H1 (cell line): ENCODE results near the gene DPYD. TPM values are rescaled to one million over a fixed set of nuclear protein-coding genes. Genes with fewer than 3 reads are reported as not detected.

Experiments used
- CTCF ChIA-PET: fragments of 300-600 bp; sonication (Branson Sonifier 250); formaldehyde crosslinking; loops from one replicate; lab custom pipeline; 2021; ENCODE audit not compliant: partially characterized antibody; lab: Charles Lee
- POLR2A ChIA-PET: fragments of 300-600 bp; sonication (Branson Sonifier 250); formaldehyde crosslinking; loops from one replicate; lab custom pipeline; 2021; ENCODE audit warnings: inconsistent platforms; ENCODE audit not compliant: partially characterized antibody; lab: Charles Lee
- DNase-seq, 2 experiments: peaks; one replicate each; pipeline versions ENCODE4 v3.0.0 to v3.0.0-alpha.2; 2010 to 2022; ENCODE audit warnings: low spot score in 2 of 2, low read depth in 1 of 2, mixed read lengths in 1 of 2
- FAIRE-seq: peaks from 2 replicates; lab custom pipeline; 2011; peaks lifted over from hg19 to GRCh38; lab: Jason Lieb, UNC
- H2AFZ ChIP-seq: 2 replicates; pipeline ENCODE4 v1.8.1; 2012; ENCODE audit warnings: low read length, inconsistent platforms
- H2AK5ac ChIP-seq: 2 replicates; pipeline ENCODE4 v1.6.1; 2013; ENCODE audit warnings: low read depth, low read length
- H2BK120ac ChIP-seq: replicated peaks from 2 replicates; pipeline ENCODE3; 2013; ENCODE audit warnings: low read depth, low read length, inconsistent platforms
- H2BK12ac ChIP-seq: 2 replicates; pipeline ENCODE4 v1.6.1; 2013; ENCODE audit warnings: low read depth, low read length
- H2BK15ac ChIP-seq: 2 replicates; pipeline ENCODE4 v1.6.1; 2013; ENCODE audit warnings: low read length
- H2BK20ac ChIP-seq: 2 replicates; pipeline ENCODE4 v1.6.1; 2013; ENCODE audit warnings: low read length
- H2BK5ac ChIP-seq: 2 replicates; pipeline ENCODE4 v1.6.1; 2013; ENCODE audit warnings: low read depth, low read length
- H3K14ac ChIP-seq: 2 replicates; pipeline ENCODE4 v1.6.1; 2013; ENCODE audit warnings: inconsistent platforms; ENCODE audit not compliant: insufficient read length
- H3K18ac ChIP-seq: 2 replicates; pipeline ENCODE4 v1.6.1; 2013; ENCODE audit warnings: low read length; ENCODE audit errors: extremely low read depth
- H3K23ac ChIP-seq: 2 replicates; pipeline ENCODE4 v1.6.1; 2013; ENCODE audit warnings: inconsistent platforms; ENCODE audit not compliant: insufficient read length
- H3K23me2 ChIP-seq: 2 replicates; pipeline ENCODE4 v1.6.1; 2013; ENCODE audit warnings: low read depth, low read length
- H3K27ac ChIP-seq: 2 replicates; pipeline ENCODE4 v1.6.1; 2011; ENCODE audit warnings: low read depth, low read length, inconsistent platforms
- H3K27me3 ChIP-seq, 4 experiments: replicated peaks in 1 of 4; 1 replicate in 1 of 4; 2 replicates in 3 of 4; pipeline versions ENCODE4 v1.6.1 to v1.8.1; 2011 to 2013; ENCODE audit warnings: low read length in 3 of 4, mild to moderate bottlenecking in 3 of 4, inconsistent platforms in 2 of 4, mixed read lengths in 2 of 4, moderate library complexity in 1 of 4; ENCODE audit not compliant: control insufficient read depth in 3 of 4, insufficient read depth in 3 of 4; ENCODE audit errors: extremely low read depth in 1 of 4
- H3K36me3 ChIP-seq, 4 experiments: 2 replicates each; pipeline versions ENCODE4 v1.6.1 to v1.8.1; 2011 to 2013; ENCODE audit warnings: mild to moderate bottlenecking in 4 of 4, low read length in 3 of 4, moderate library complexity in 2 of 4, control low read depth in 1 of 4, inconsistent platforms in 1 of 4; ENCODE audit not compliant: insufficient read depth in 4 of 4, control insufficient read depth in 2 of 4
- H3K4ac ChIP-seq: replicated peaks from 2 replicates; pipeline ENCODE3; 2013; ENCODE audit warnings: low read length, low read depth, mixed read lengths, inconsistent platforms; ENCODE audit not compliant: insufficient read length
- H3K4me1 ChIP-seq, 4 experiments: replicated peaks in 1 of 4; 1 replicate in 1 of 4; 2 replicates in 3 of 4; pipeline versions ENCODE4 v1.6.1 to v1.8.1; 2011 to 2013; ENCODE audit warnings: low read length in 3 of 4, inconsistent platforms in 2 of 4, mixed read lengths in 1 of 4; ENCODE audit not compliant: insufficient read depth in 4 of 4, control insufficient read depth in 3 of 4
- H3K4me2 ChIP-seq, 2 experiments: 2 replicates each; pipeline versions ENCODE4 v1.6.1 to v1.8.1; 2011 to 2013; ENCODE audit warnings: low read depth in 2 of 2, low read length in 2 of 2, control low read depth in 1 of 2, inconsistent platforms in 1 of 2, mild to moderate bottlenecking in 1 of 2; ENCODE audit not compliant: insufficient read depth in 1 of 2
- H3K4me3 ChIP-seq, 4 experiments: fragments of 200-600, 300-600 bp in 1 of 4; sonication (generic), shearing (Covaris generic), sonication (Bioruptor Twin) in 1 of 4; 2 replicates each; pipeline versions ENCODE4 v1.5.1 to v1.8.1; 2011 to 2016; ENCODE audit warnings: low read length in 4 of 4, low read depth in 3 of 4, control low read depth in 2 of 4, inconsistent platforms in 2 of 4, mild to moderate bottlenecking in 2 of 4, mixed read lengths in 1 of 4, moderate library complexity in 1 of 4; ENCODE audit not compliant: insufficient read depth in 2 of 4; ENCODE audit errors: extremely low read depth in 1 of 4
- H3K56ac ChIP-seq: replicated peaks from 2 replicates; pipeline ENCODE3; 2013; ENCODE audit warnings: low read depth, mild to moderate bottlenecking, mixed read lengths, low read length, inconsistent platforms; ENCODE audit not compliant: insufficient read length
- H3K79me1 ChIP-seq: 2 replicates; pipeline ENCODE4 v1.6.1; 2013; ENCODE audit warnings: low read depth, low read length, control low read depth
- H3K79me2 ChIP-seq, 2 experiments: 2 replicates each; pipeline versions ENCODE4 v1.6.1 to v1.8.1; 2012 to 2013; ENCODE audit warnings: low read length in 2 of 2, mild to moderate bottlenecking in 2 of 2, inconsistent platforms in 1 of 2; ENCODE audit not compliant: insufficient read depth in 2 of 2, control insufficient read depth in 1 of 2
- H3K9ac ChIP-seq, 4 experiments: replicated peaks in 1 of 4; 1 replicate in 1 of 4; 2 replicates in 3 of 4; pipeline versions ENCODE4 v1.6.1 to v1.8.1; 2011 to 2013; ENCODE audit warnings: low read depth in 3 of 4, low read length in 3 of 4, control low read depth in 2 of 4, mild to moderate bottlenecking in 2 of 4, moderate library complexity in 2 of 4, inconsistent platforms in 1 of 4; ENCODE audit errors: extremely low read depth in 1 of 4
- H3K9me3 ChIP-seq, 2 experiments: 2 replicates each; pipeline versions ENCODE4 v1.6.1 to v1.8.1; 2012 to 2013; ENCODE audit warnings: mild to moderate bottlenecking in 2 of 2, moderate library complexity in 2 of 2, control low read depth in 1 of 2, inconsistent platforms in 1 of 2, low read depth in 1 of 2, low read length in 1 of 2, mixed read lengths in 1 of 2; ENCODE audit not compliant: insufficient read depth in 2 of 2
- H4K20me1 ChIP-seq, 2 experiments: replicated peaks in 1 of 2; 2 replicates each; pipeline versions ENCODE3 to v1.8.1; 2011 to 2013; ENCODE audit warnings: inconsistent platforms in 2 of 2, low read length in 2 of 2, mild to moderate bottlenecking in 1 of 2; ENCODE audit not compliant: insufficient read depth in 2 of 2, control insufficient read depth in 1 of 2
- H4K5ac ChIP-seq: 2 replicates; pipeline ENCODE4 v1.6.1; 2013; ENCODE audit warnings: low read length, low read depth, mixed read lengths, inconsistent platforms; ENCODE audit not compliant: insufficient read length
- H4K8ac ChIP-seq: 2 replicates; pipeline ENCODE4 v1.8.0; 2013; ENCODE audit warnings: mild to moderate bottlenecking, moderate library complexity, low read length, inconsistent platforms; ENCODE audit not compliant: insufficient read depth; ENCODE audit errors: extremely low read depth
- H4K91ac ChIP-seq: replicated peaks from 2 replicates; pipeline ENCODE3; 2013; ENCODE audit warnings: low read length, mixed read lengths, inconsistent platforms; ENCODE audit not compliant: insufficient read length
- CREB1 ChIP-seq: IDR thresholded peaks from 2 replicates; pipeline ENCODE4 v1.6.1; 2012; ENCODE audit warnings: inconsistent platforms
- HDAC2 ChIP-seq, 2 experiments: fragments of 300-600 bp in 1 of 2; sonication (generic) in 1 of 2; IDR thresholded peaks; 2 replicates each; pipeline ENCODE4 v1.6.1; 2011 to 2012; ENCODE audit warnings: low read depth in 2 of 2, low read length in 2 of 2, mild to moderate bottlenecking in 2 of 2, moderate library complexity in 2 of 2, borderline replicate concordance in 1 of 2, inconsistent platforms in 1 of 2
- JUND ChIP-seq: IDR thresholded peaks from 2 replicates; pipeline ENCODE4 v1.6.1; 2011; ENCODE audit warnings: mild to moderate bottlenecking, improper control_type of control experiment, low read length
- MAFK ChIP-seq: IDR thresholded peaks from 2 replicates; pipeline ENCODE4 v1.6.1; 2012; ENCODE audit warnings: low read depth, mild to moderate bottlenecking, improper control_type of control experiment, low read length
- RFX5 ChIP-seq: IDR thresholded peaks from 2 replicates; pipeline ENCODE4 v1.6.1; 2011; ENCODE audit warnings: low read depth, low read length, improper control_type of control experiment, borderline replicate concordance
- SAP30 ChIP-seq: fragments of 300-600 bp; sonication (generic); IDR thresholded peaks from 2 replicates; pipeline ENCODE4 v1.7.1; 2012; ENCODE audit warnings: low read length, moderate library complexity, mild to moderate bottlenecking, inconsistent platforms; ENCODE audit not compliant: insufficient read depth, insufficient replicate concordance
- SIN3A ChIP-seq, 2 experiments: IDR thresholded peaks in 1 of 2; conservative IDR thresholded peaks in 1 of 2; 2 replicates each; pipeline ENCODE4 v1.6.1; 2011 to 2012; ENCODE audit warnings: low read length in 2 of 2, improper control_type of control experiment in 1 of 2, low read depth in 1 of 2, mild to moderate bottlenecking in 1 of 2
- SIX5 ChIP-seq: IDR thresholded peaks from 2 replicates; pipeline ENCODE4 v1.6.1; 2011; ENCODE audit warnings: mild to moderate bottlenecking, low read depth, low read length
- TAF1 ChIP-seq: IDR thresholded peaks from 2 replicates; pipeline ENCODE4 v1.6.1; 2011; ENCODE audit warnings: mild to moderate bottlenecking, low read depth, low read length
- WGBS, 2 experiments: shearing (Covaris generic) in 1 of 2; methylation state at CpG; one replicate each; pipeline versions ENCODE4 v1.1.6 to v1.1.7; 2013 to 2015; ENCODE audit warnings: low lambda C conversion rate in 2 of 2, mixed read lengths in 2 of 2, inconsistent platforms in 1 of 2, low coverage in 1 of 2, missing lambda C conversion rate in 1 of 2; ENCODE audit not compliant: insufficient replicate concordance in 2 of 2, insufficient coverage in 1 of 2, insufficient read length in 1 of 2; ENCODE audit errors: extremely low coverage in 1 of 2, missing lambda C conversion rate in 1 of 2; 5-methylcytosine and 5-hydroxymethylcytosine counted together
- polyA plus RNA-seq, 7 experiments: library from polyadenylated mRNA; depleted of rRNA in 3 of 7; stranded (reverse) in 5 of 7; unstranded in 2 of 7; fragments of >200 nt in 5 of 7; fragments of 200-250 nt in 2 of 7; gene quantifications; 1 replicate in 5 of 7; 2 replicates in 1 of 7; 4 replicates in 1 of 7; pipeline versions ENCODE4 v1.2.1 to v1.2.3, GENCODE V29; 2011 to 2013; ENCODE audit warnings: missing spikeins in 2 of 7, mixed read lengths in 2 of 7
- total RNA-seq: library from RNA; stranded (reverse); fragmentation: NEBNext Ultra II Directional; extraction: Animal tissue kit (Norgen Biotek cat#: 25700); gene quantifications from 2 replicates; pipeline ENCODE4 v1.2.1, GENCODE V29; 2021
- TF ChIP-seq, protein P1 (sequence below): IDR thresholded peaks from 2 replicates; pipeline ENCODE4 v1.6.1; 2012; ENCODE audit warnings: inconsistent platforms

DPYD gene
- total and polyA plus RNA-seq, 2 of the 8 experiments (the other 6 are each of a cell fraction or from before 2014, with no cell fraction given): 0.29 to 0.73 TPM

- Histone ChIP-seq H3K79me1 (no peaks in the 10 kb centered on the region), H3K9me3 (no peaks in the 10 kb centered on the region), H3K36me3 (no peaks in the 10 kb centered on the region), H3K4me3 (no peak overlapping the region), H3K56ac (no peak overlapping the region), H3K23ac (no peak overlapping the region), H2BK120ac (peak overlapping the region; percentile 64), H2AFZ (no peak overlapping the region), H4K8ac (no peak overlapping the region), H2BK20ac (no peak overlapping the region), H4K5ac (no peak overlapping the region), H2BK15ac (no peak overlapping the region), H3K79me2 (no peaks in the 10 kb centered on the region), H3K27ac (no peak overlapping the region), H3K23me2 (no peaks in the 10 kb centered on the region), H3K4ac (no peak overlapping the region), H3K14ac (no peak overlapping the region), H2BK5ac (no peak overlapping the region), H2AK5ac (no peak overlapping the region), H4K20me1 (no peaks in the 10 kb centered on the region), H3K18ac (no peak overlapping the region), H3K27me3 (no peaks in the 10 kb centered on the region), H3K4me2 (no peak overlapping the region), H4K91ac (no peak overlapping the region), H3K4me1 (0 out of 7 replicates have a peak, but pooled peaks cover 0 to 2% (median 0%) of the 10 kb centered on the region in 4 experiments), H3K9ac (no peak overlapping the region), H2BK12ac (no peak overlapping the region)
- no peak for TF ChIP-seq TAF1
- no peak for TF ChIP-seq HDAC2 (IDR thresholded peaks at IDR 0.05; ENCODE audit: borderline replicate concordance in 1 of 2, low read depth in 2 of 2, low read length in 2 of 2)
- no peak for TF ChIP-seq CREB1
- no peak for TF ChIP-seq SIN3A (conservative IDR thresholded peaks at IDR 0.05 in 1 of 2, IDR thresholded peaks at IDR 0.05 in 1 of 2; ENCODE audit: low read depth in 1 of 2, low read length in 2 of 2)
- no peak for TF ChIP-seq SIX5
- TF ChIP-seq, protein P1, sequence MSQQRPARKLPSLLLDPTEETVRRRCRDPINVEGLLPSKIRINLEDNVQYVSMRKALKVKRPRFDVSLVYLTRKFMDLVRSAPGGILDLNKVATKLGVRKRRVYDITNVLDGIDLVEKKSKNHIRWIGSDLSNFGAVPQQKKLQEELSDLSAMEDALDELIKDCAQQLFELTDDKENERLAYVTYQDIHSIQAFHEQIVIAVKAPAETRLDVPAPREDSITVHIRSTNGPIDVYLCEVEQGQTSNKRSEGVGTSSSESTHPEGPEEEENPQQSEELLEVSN: no peak
- TF ChIP-seq SAP30: no peak
- no peak for TF ChIP-seq MAFK
- TF ChIP-seq JUND: no peak
- TF ChIP-seq RFX5: no peak
- no peak for DNase-seq
- ChIA-PET CTCF (no interaction called here), POLR2A (interaction anchor here (0.7 kb wide), 1 partner anchor 243 kb away, joined by 3 read pairs; no protein-coding TSS in a partner anchor)
- WGBS, 2 experiments: 87% methylated on average over 7 of the region's 7 CpGs; no CpG with 5 or more reads in 1 of the 2 experiments
- FAIRE-seq: no peak
Observed at GRCh38 chr1:97451046-97451826, 469.6 kb downstream of the DPYD start.
